Fibroblast of pulmonary artery (primary cell): ENCODE measurements around the gene CD276.
A peak's percentile ranks its signal among the peaks of the same experiment; 100 is the strongest.
"Not testable (repeated sequence)": the region's sequence is repeated elsewhere in the genome, so short reads cannot be mapped to it uniquely, and the experiment has no call there.

Experiments
- DNase-seq: peaks from one replicate; pipeline ENCODE4 v3.0.0-alpha.2; 2010; ENCODE audit warnings: low read depth
- H3K4me3 ChIP-seq: replicated peaks from 2 replicates; pipeline ENCODE4 v1.5.1; 2011; ENCODE audit warnings: low read depth, mild to moderate bottlenecking, control low read depth, low read length, moderate library complexity
- TF ChIP-seq, protein P1 (sequence below): IDR thresholded peaks from 2 replicates; pipeline ENCODE4 v1.5.1; 2011; ENCODE audit warnings: mild to moderate bottlenecking, control low read depth, low read length, inconsistent platforms; ENCODE audit errors: missing control alignments

The CD276 gene

DNA sequence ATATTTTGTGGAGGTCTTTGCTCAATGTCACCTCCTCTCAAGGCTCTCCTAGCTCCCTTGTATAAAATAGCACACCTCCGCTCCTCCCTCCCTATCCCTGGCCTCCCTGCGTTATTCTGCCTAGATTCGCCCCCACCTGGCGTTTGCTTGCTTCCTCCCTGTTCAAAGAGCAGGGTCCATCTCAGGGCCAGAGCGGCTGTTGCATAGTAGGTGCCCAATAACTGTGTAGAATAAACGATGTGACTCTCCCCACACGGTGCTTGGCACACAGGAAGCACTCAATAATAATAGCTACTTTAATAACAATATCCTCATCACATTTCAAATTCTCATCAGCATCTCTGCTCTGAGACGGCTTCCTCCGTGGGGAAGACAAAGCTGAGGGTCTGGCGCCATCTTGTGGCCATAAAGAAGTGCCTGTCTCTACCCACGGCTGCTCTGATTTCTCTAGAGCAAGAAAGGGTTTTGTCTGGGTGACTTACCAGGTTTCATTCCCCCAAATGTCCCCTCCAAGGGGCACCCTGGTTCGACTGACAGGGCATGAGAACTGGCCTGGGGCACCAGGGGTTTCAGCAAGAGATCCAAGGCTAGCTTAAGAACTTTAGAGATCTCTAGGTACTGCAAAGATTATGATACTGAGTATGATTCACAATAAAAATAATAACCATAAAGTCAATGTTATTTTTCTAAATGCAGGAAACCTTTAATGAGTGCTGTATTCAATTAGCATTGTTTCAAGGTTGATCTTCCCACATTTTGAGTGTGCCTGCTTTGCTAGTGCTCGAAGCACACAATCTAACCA, 16.1 kb downstream of the CD276 start:
- TF ChIP-seq, protein P1, sequence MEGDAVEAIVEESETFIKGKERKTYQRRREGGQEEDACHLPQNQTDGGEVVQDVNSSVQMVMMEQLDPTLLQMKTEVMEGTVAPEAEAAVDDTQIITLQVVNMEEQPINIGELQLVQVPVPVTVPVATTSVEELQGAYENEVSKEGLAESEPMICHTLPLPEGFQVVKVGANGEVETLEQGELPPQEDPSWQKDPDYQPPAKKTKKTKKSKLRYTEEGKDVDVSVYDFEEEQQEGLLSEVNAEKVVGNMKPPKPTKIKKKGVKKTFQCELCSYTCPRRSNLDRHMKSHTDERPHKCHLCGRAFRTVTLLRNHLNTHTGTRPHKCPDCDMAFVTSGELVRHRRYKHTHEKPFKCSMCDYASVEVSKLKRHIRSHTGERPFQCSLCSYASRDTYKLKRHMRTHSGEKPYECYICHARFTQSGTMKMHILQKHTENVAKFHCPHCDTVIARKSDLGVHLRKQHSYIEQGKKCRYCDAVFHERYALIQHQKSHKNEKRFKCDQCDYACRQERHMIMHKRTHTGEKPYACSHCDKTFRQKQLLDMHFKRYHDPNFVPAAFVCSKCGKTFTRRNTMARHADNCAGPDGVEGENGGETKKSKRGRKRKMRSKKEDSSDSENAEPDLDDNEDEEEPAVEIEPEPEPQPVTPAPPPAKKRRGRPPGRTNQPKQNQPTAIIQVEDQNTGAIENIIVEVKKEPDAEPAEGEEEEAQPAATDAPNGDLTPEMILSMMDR = peak; percentile 95
- no peak overlapping the region for H3K4me3 ChIP-seq
- DNase-seq = peak; percentile 89

DNA sequence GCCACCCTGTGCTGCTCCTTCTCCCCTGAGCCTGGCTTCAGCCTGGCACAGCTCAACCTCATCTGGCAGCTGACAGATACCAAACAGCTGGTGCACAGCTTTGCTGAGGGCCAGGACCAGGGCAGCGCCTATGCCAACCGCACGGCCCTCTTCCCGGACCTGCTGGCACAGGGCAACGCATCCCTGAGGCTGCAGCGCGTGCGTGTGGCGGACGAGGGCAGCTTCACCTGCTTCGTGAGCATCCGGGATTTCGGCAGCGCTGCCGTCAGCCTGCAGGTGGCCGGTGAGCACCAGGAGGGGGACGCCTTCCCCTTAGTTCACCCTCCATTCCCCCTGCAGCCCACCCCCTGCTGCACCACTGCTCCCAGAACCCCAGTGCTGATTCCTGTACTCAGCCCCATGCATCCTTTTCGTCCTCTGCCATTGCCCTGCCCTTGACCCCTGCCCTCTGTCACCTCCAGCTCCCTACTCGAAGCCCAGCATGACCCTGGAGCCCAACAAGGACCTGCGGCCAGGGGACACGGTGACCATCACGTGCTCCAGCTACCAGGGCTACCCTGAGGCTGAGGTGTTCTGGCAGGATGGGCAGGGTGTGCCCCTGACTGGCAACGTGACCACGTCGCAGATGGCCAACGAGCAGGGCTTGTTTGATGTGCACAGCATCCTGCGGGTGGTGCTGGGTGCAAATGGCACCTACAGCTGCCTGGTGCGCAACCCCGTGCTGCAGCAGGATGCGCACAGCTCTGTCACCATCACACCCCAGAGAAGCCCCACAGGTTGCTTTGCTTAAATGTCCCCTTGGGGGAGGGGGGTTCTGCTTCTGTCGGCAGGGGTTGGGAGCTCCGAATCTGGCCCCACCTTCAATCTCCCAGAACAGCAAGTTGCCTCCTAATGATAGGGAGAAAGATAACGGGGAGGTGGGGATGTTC, 18.4 kb downstream of the CD276 start:
- not testable (repeated sequence) for DNase-seq, H3K4me3 ChIP-seq

DNA sequence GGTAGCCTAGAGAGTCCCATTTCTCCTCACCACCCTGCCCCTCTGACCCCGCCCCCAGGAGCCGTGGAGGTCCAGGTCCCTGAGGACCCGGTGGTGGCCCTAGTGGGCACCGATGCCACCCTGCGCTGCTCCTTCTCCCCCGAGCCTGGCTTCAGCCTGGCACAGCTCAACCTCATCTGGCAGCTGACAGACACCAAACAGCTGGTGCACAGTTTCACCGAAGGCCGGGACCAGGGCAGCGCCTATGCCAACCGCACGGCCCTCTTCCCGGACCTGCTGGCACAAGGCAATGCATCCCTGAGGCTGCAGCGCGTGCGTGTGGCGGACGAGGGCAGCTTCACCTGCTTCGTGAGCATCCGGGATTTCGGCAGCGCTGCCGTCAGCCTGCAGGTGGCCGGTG, 19.4 kb downstream of the CD276 start:
- DNase-seq, H3K4me3 ChIP-seq: not testable (repeated sequence)

DNA sequence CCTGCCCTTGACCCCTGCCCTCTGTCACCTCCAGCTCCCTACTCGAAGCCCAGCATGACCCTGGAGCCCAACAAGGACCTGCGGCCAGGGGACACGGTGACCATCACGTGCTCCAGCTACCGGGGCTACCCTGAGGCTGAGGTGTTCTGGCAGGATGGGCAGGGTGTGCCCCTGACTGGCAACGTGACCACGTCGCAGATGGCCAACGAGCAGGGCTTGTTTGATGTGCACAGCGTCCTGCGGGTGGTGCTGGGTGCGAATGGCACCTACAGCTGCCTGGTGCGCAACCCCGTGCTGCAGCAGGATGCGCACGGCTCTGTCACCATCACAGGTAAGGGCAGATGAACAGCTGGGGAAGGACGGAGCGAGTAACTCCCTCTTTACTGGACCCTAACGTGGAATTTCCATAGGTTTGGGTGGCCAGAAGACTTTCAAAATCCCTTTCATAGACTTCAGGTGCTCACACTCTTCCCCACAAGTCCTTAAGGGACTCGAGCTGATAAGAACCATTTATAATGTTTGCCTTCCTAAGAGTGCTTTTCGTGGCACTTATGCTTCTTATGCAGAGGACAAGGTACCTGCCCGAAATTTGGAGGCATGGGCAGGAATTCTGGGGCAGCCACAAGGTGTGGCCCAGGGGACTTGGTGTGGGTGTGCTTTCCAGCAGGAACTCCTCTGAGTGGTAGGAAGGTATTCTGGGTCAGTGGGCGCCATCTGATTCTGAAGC, 20.1 kb downstream of the CD276 start:
- not testable (repeated sequence) for DNase-seq, H3K4me3 ChIP-seq

DNA sequence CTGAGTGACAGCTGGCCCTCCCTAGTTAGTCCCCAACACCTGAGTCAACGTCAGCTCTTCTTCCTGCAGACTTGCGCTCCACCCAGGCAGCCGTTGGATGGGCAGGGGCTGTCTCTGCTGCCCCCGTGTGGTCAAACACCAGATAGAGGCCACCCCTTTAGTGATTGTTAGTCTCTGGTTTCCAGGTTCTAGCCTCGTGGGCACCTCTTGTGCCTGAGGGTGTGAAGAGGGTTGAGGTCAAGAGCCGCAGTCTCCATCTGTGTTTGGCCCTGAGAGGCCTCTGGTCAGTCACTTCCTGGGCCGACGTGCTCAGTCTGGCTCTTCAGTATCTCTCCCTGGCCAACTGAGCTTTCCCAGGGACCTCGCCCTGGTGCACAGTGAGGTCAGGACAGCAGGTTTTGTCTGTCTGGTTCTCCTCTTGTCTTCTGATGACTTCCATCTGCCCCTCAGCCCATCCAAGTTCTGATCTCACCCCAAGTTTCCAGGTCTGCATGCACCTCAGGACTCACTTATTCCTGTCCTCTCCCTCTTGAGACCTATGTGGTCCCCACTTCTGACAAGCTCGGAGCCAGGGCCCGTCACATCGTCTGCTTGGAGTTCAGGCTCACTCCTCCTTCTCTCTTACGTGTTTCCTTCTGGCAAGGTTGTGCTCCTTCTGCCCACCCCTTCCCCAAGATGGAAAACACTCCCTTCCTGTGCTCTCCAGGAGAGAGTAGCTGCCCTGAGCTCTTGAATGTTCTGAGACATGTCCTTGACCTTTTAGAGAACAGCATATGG, 20.9 kb downstream of the CD276 start:
- H3K4me3 ChIP-seq = no peak overlapping the region
- peak; percentile 59 for DNase-seq
- TF ChIP-seq, protein P1 = peak; percentile 83

DNA sequence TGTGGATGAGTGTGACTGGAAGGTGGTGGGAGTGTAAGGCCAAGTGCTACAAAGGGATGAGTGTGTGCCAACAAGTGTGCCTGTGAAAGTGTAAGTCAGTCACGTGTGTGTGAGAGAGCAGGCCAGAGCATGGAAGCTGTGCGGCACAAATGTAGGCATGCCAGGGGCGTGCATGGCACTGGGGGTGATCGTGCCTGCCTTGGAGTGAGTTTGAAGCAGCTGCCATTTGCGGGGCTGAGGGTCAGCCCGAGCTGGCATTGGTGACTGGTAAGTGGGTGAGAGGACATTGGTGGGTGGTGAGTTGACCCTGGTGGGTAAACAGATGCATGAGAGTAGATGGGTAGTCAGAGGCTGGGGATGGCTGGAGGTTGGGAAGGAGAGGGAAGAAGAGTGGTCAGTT, 24.5 kb downstream of the CD276 start:
- H3K4me3 ChIP-seq = no peak overlapping the region
- TF ChIP-seq, protein P1 = no peak
- no peak for DNase-seq

DNA sequence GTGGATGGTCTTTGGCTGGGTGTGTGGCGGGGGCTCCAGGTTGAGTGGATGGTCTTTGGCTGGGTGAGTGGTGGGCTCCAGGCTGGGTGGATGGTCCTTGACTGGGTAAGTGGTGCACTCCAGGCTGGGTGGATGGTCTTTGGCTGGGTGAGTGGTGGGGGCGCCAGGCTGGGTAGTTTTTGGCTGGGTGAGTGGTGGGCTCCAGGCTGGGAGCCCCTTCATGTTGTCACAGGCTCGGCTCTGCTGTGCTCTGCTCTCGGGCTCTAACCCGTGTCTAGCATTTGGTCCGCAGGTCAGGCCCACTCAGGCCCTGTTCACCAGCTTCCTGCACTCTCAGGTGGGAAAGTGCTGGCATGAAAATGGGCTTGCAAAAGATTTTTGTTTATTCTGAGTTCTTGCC, 25.1 kb downstream of the CD276 start:
- DNase-seq = no peak
- TF ChIP-seq, protein P1 = no peak
- H3K4me3 ChIP-seq = no peak overlapping the region
